ENCODE results near the gene LSAMP. TPM values are rescaled to one million over a fixed set of nuclear protein-coding genes. Genes with fewer than 3 reads are reported as not detected.

Gene LSAMP
- total RNA-seq, 1 experiment from 2014 or later = 3.1 TPM

DNA sequence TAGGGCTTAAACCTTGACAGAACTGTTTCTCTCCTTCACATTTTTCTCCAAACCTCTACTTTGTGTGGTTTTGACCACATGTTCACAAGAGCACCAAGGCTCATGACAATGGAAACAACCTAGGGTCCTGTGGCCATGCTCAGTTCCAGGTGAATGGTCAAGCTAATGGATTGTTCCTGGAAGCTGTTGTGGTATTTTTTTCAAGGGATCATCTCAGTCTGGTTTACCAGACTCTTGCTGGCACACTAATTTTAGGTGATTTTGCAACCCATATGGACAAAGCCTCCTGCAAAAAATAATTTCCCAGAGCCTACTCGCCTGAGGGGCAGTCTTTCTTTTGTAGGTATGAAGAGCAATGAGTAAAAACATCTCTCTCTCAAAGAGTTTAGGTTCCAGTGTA, 67.2 kb downstream of the LSAMP start:
- Histone ChIP-seq H3K4me3 (ENCODE audit: low read depth in 2 of 2, low read length in 2 of 2) (no peak overlapping the region), H3K9me3 (ENCODE audit: control insufficient read depth, insufficient read depth, low read depth, low read length) (no peaks in the 10 kb centered on the region), H3K27me3 (ENCODE audit: control insufficient read depth, insufficient read depth, low read length) (no peaks in the 10 kb centered on the region), H3K27ac (ENCODE audit: low read length) (no peak overlapping the region), H3K4me1 (ENCODE audit: control insufficient read depth, insufficient read depth, low read length) (no peaks in the 10 kb centered on the region), H3K36me3 (ENCODE audit: control insufficient read depth, insufficient read depth, low read length) (no peaks in the 10 kb centered on the region)
- intact Hi-C loops (cut with micrococcal nuclease; ENCODE audit: unreplicated experiment) = no loop called here
- TF ChIP-seq POLR2AphosphoS5 (IDR thresholded peaks at IDR 0.05; ENCODE audit: low read depth, low read length) (no peak), TCF7L2 (IDR thresholded peaks at IDR 0.05; ENCODE audit: low read depth, low read length) (no peak), SIN3A (IDR thresholded peaks at IDR 0.05; ENCODE audit: borderline replicate concordance, insufficient read depth, low read depth, low read length) (no peak)
- TF ChIP-seq, protein P1, sequence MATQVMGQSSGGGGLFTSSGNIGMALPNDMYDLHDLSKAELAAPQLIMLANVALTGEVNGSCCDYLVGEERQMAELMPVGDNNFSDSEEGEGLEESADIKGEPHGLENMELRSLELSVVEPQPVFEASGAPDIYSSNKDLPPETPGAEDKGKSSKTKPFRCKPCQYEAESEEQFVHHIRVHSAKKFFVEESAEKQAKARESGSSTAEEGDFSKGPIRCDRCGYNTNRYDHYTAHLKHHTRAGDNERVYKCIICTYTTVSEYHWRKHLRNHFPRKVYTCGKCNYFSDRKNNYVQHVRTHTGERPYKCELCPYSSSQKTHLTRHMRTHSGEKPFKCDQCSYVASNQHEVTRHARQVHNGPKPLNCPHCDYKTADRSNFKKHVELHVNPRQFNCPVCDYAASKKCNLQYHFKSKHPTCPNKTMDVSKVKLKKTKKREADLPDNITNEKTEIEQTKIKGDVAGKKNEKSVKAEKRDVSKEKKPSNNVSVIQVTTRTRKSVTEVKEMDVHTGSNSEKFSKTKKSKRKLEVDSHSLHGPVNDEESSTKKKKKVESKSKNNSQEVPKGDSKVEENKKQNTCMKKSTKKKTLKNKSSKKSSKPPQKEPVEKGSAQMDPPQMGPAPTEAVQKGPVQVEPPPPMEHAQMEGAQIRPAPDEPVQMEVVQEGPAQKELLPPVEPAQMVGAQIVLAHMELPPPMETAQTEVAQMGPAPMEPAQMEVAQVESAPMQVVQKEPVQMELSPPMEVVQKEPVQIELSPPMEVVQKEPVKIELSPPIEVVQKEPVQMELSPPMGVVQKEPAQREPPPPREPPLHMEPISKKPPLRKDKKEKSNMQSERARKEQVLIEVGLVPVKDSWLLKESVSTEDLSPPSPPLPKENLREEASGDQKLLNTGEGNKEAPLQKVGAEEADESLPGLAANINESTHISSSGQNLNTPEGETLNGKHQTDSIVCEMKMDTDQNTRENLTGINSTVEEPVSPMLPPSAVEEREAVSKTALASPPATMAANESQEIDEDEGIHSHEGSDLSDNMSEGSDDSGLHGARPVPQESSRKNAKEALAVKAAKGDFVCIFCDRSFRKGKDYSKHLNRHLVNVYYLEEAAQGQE (IDR thresholded peaks at IDR 0.05; ENCODE audit: insufficient read depth in 1 of 2, low read depth in 2 of 2, low read length in 1 of 2) = no peak
- TF ChIP-seq, protein P2, sequence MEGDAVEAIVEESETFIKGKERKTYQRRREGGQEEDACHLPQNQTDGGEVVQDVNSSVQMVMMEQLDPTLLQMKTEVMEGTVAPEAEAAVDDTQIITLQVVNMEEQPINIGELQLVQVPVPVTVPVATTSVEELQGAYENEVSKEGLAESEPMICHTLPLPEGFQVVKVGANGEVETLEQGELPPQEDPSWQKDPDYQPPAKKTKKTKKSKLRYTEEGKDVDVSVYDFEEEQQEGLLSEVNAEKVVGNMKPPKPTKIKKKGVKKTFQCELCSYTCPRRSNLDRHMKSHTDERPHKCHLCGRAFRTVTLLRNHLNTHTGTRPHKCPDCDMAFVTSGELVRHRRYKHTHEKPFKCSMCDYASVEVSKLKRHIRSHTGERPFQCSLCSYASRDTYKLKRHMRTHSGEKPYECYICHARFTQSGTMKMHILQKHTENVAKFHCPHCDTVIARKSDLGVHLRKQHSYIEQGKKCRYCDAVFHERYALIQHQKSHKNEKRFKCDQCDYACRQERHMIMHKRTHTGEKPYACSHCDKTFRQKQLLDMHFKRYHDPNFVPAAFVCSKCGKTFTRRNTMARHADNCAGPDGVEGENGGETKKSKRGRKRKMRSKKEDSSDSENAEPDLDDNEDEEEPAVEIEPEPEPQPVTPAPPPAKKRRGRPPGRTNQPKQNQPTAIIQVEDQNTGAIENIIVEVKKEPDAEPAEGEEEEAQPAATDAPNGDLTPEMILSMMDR (IDR thresholded peaks at IDR 0.05) = no peak
- ChIA-PET CTCF (no interaction called here), POLR2A (no interaction called here)
- DNase-seq (ENCODE audit: low read depth, low spot score) (no peak), ATAC-seq (no peak)
- in situ Hi-C loops (cut with HindIII; ENCODE audit: low pct_unique_long_range_greater_than_20kb, low sequenced_read_pairs) = no loop called here
- no TSS peak for BruUV-seq (replicated peaks)

DNA sequence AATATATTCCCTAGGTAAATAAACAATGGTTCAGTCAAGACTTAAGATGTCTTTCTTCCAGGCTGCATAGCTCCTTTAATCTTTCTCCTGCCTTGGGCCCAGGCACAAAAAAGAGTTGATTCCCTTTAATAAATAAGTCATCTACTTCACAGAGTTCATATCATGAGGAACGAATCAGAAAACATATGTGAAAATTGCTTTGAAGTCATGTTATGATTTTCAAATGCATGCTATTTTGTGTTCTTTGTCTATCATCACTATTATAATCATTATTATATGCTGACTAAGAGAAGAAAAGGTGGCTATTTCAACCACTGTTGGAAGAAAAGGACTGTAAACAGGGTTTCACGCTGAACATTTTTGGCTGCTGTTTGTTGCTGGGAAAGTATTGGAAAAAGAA, 70.4 kb downstream of the LSAMP start:
- ChIA-PET CTCF (interaction anchor here (0.5 kb wide), 1 partner anchor 1108 kb away, joined by 5 read pairs; no protein-coding TSS in a partner anchor), POLR2A (no interaction called here)
- ATAC-seq = no peak
- H3K4me1 ChIP-seq (ENCODE audit: control insufficient read depth, insufficient read depth, low read length) = no peaks in the 10 kb centered on the region
- H3K9me3 ChIP-seq (ENCODE audit: control insufficient read depth, insufficient read depth, low read depth, low read length) = no peaks in the 10 kb centered on the region
- DNase-seq (ENCODE audit: low read depth, low spot score) = no peak
- BruUV-seq (replicated peaks) = no TSS peak
- in situ Hi-C loops (cut with HindIII; ENCODE audit: low pct_unique_long_range_greater_than_20kb, low sequenced_read_pairs) = no loop called here
- TF ChIP-seq, protein P2 (IDR thresholded peaks at IDR 0.05) = no peak
- H3K27me3 ChIP-seq (ENCODE audit: control insufficient read depth, insufficient read depth, low read length) = no peaks in the 10 kb centered on the region
- H3K36me3 ChIP-seq (ENCODE audit: control insufficient read depth, insufficient read depth, low read length) = no peaks in the 10 kb centered on the region
- intact Hi-C loops (cut with micrococcal nuclease; ENCODE audit: unreplicated experiment) = no loop called here
- no peak overlapping the region for H3K4me3 ChIP-seq (ENCODE audit: low read depth in 2 of 2, low read length in 2 of 2)
- no peak overlapping the region for H3K27ac ChIP-seq (ENCODE audit: low read length)
